Measurements from ENCODE around the gene GID8.

GID8 gene

DNA sequence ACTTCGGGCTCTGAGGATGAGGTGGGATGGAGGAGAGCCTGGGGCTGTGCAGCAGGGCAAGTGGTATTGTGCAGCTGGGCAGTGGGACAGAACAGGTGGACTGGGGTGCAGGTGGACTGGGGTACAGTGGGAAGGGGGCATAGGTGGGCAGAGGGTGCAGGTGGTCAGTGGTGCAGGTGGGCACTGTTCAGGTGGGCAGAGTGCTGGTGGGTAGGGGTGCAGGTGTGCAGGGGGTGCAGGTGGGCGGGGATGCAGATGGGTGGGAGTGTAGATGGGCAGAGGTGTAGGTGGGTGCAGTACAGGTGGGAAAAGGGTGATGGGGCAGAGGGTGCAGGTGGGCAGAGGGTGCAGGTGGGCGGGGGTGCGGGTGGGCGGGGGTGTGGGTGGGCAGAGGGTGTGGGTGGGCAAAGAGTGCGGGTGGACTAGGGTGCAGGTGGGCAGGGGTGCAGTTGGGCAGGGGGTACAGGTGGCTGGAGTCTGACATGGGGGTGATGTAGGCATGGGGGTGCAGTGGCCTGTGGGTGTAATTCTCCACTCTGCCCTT is 48.4 kb downstream of the GID8 start:
- no peak for DNase-seq (ENCODE audit: low read depth in 3 of 3)

DNA sequence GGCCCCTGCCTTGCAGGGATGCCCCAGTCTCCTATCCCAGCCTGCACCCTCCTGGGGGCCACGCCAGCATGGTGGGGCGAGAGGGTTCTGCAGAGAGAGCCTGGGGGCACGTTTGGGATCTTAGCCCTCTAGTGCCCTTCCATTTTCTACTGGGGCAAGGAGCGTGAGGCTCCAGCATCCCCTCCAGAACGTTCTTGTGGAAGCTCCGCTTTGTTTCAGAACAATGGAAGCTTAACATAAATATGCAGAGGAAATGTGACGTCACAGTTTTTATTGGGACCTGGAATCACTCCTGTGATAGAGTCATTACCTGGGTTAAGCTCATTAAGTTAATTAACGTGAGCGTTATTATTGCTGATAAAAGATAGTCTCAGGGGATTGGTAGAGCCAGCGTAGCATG is 49.2 kb downstream of the GID8 start:
- no peak for DNase-seq (ENCODE audit: low read depth in 3 of 3)

DNA sequence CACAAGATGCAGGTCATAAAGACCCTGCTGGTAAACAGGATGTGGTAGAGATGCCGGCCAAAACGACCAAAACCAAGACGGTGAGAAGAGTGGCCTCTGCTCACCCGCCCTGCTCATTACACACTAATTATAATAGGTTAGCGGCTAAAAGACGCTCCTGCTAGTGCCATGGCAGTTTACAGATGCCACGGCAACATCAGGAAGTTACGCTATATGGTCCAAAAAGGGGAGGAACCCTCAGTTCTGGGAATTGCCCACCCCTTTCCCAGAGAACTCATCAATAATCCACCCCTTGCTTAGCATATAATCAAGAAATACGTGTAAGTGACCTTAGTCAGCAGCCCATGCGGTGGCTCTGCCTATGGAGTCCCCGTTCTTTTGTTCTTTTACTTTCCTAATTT is 51.3 kb downstream of the GID8 start:
- no peak for DNase-seq (ENCODE audit: low read depth in 3 of 3)

DNA sequence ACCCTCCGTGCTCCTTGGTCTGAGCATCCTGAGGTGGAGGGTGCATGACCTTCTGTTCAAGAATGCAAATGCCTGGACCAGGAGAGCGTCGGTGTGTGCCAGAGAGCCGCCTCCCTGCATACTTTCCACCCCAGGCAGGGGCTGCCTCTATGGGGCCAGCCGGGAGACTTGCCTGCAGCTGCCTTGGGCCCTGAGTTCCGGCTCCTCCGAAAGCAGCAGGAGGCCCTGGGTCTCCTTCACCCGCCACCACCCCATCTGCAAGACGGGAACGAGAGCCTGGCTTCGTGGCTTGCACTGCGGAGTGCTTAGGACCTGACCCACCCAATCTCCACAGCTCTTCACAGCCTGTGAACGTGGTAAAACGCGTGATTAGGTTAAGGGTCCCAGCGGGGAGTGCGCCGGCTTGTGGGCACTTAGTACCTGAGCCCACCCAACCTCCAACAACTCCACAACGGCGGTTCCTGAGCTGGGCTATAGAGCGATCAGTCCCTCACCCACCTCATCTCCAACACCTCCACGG is 52.4 kb downstream of the GID8 start:
- DNase-seq (ENCODE audit: low read depth in 3 of 3) = no peak

DNA sequence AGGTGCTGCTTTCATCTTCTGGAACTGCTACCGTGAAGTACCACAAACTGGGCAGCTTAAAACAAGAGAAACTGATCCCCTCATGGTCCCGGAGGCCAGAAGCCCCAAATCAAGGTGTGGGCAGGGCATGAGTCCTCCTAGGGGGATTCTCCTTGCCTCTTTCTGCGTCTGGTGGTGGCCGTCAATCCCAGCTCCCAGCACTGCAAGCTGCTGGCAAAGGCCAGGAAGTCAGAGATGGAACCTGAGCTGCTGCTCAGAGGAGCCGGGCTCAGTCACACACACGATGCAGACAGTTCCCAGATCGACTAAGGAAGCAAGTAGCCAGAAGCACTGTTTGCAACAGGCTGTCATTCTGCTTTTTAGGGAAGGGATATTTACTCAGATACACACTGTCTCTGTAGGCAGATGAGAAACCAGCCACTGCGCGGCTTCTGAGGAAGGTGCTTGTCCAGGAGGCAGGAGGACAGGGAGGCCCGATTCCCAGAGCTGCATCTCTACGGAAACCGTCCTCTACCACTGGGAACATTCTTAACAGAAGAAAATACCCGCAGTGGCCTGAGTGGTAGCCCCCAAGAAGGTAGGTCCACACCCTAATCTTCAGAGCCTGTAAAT is 53.4 kb downstream of the GID8 start:
- no peak for DNase-seq (ENCODE audit: low read depth in 3 of 3)

DNA sequence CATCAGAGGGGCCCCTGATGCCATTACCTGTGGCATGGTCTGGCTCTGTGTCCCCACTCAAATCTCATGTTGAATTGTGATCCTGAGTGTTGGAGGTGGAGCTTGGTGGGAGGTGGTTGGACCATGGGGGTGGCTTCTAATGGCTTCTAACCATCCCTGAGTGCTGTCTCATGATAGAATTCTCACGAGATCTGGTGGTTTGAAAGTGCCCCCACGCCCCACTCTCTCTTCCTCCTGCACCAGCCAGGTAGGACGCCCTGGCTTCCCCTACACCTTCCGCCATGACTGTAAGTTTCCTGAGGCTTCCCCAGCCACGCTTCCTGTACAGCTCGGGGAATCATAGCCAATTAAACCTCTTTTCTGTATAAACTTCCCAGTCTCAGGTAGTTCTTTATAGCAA is 53.9 kb downstream of the GID8 start:
- no peak for DNase-seq (ENCODE audit: low read depth in 3 of 3)

DNA sequence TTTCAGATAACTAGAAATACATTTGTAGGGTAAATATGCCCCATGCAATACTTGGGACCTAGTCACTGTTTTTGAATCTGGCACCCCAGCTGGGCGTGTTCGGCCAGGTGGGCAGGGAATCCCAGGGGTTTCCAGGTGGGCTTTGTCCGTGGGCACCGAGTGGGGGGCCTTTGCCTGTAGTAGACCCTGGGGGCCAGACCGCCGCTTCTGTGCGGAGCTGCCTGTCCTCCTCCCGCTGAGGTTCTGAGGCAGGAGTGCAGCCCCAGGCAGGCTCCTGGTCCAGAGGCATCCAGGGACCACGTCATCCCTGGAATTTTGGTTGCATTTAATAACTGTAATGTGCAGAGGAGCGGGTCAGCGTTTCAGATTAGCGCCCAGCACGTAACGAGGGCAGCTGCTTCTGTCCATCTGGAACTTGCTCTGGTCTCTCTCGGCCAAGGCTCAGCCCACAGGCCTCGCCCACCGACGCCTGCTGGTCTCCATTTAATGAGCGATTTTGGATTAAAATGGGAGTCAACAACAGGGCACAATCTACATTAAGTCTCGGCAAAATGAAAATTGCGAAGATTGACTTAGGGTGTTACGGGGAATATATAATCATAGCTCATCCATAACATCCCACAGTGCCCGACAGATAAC is 56.0 kb downstream of the GID8 start:
- no peak for DNase-seq (ENCODE audit: low read depth in 3 of 3)

DNA sequence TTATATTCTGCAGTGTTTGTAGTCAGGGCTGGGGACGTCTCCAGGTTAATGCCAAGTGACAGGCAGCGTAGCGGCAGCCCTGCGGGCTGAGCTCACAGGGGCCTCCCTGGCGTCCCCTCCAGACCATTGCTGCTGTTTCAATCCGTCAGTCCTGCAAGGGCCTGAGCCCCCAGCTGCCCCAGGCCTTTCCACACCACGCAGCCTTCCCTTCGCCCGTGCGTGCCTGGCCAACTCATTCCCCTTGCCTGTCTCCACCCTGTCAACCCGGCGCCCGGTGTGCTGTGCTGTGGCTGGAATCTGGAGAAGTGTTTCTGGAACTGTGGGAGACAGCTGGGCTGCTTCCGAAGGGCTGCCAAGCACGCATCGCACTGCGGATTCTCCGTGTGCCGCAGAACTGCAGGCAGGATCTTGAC is 56.9 kb downstream of the GID8 start:
- no peak for DNase-seq (ENCODE audit: low read depth in 3 of 3)

DNA sequence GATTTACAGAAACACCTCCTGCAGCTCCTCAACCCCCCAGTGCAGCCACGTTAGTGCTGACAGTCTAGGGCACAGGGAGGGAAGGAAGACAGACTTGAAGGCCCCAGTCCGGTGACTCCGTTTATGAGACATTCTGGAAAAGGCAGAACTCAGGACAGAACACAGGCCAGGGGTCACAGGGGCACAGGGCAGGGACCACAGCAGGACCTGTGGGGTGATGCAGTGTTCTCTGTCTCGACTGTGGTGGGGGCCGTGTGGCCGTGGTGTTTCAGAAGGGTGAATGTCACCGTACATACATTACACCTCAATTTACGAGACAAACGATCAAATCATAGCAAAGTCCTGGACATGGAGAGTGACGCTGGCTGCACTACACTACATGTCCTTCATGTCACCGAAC is 57.5 kb downstream of the GID8 start:
- DNase-seq (ENCODE audit: low read depth in 3 of 3) = no peak

DNA sequence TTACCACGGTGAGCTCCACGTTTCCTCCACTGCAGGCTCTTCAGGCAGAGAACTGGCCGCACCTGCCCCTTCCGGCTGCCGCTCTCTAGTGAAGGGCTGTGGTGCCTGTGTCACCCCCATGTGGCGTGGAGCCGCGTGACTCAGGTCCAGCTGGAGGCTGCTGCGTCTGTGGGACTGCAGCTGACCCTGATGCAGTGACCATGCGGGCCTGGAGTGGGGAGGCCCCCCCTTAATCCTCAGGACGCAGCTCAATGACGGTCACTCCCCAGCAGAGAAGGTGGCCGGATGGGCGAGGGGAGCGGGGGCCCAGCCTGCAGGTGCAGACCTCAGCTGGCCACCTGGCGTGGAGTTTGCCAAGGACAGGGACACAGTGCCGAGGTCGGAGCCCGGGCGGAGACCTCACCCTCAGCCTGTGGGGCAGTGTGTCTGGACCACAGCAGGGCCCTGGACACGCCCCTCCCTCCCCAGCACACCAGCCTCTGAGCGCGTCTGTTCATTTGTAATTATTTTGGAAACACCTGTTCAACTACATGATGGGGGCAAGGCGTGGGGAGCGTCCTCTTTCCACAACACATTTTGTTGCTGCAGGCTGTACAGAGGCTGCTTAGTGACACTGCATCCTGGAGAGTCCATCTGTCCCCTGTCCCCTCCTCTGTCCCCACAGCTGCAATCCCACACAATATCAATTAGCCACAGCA is 58.1 kb downstream of the GID8 start:
- no peak for DNase-seq (ENCODE audit: low read depth in 3 of 3)

DNA sequence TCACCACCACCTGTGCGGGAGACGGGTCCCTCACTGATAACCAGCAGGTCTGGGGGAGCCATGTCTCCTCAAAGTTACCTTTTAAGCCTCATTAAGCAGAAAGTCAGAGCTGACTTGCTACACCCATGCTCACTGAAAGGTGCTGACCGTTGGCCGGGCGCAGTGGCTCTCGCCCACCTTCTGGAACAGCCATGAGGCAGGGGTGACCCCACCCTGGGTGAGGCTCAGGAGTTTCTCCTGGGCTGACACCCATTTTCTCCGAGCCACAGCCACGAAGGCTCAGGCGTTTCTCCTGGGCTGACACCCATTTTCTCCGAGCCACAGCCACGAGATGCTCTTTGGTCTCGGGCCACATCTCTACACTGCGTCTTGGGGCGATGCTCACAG is 58.6 kb downstream of the GID8 start:
- no peak for DNase-seq (ENCODE audit: low read depth in 3 of 3)

DNA sequence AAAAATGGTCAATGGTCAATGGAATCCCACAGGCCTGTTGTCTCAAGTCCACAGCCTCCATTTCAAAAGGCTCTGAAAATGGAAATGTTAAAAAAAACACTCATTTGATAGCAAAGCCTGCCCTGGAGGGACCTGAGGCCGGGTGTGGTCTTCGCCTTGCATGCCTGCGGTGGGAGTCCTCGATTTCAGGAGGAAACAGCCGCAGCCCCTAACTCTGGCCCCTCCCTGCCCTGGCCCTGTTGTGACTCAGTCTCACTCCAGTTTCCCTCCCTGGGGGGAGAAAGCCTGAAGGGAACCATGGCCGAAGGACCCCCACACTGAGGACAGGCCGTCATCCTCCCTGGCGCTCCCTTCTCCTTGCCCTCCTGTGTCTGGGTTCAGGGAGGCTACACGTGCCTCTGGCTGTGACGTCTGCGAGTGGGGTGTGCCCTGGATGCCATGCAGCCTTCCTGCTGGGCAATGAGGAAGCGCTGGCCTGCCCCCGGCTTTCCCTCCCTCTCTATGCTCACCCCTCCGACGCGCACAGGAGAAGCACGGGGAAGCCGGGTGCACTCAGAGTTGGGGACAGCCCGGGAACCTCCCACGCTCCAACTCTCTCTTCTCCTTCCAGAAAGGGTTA is 59.6 kb downstream of the GID8 start:
- no peak for DNase-seq (ENCODE audit: low read depth in 3 of 3)
